GM19468 (cell line): ENCODE data around the gene NFS1.
"Not testable (repeated sequence)": the region's sequence is repeated elsewhere in the genome, so short reads cannot be mapped to it uniquely, and the experiment has no call there.

Source experiments
- ATAC-seq: cut with Tn5 transposase; IDR thresholded peaks from one replicate; pipeline ENCODE4 v1.9.1; 2021; ENCODE audit warnings: mild to moderate bottlenecking, moderate library complexity, moderate number of reproducible peaks; ENCODE audit not compliant: unreplicated experiment; ENCODE audit errors: extremely low read depth

The NFS1 gene

GRCh38 chr20:35710884-35711587 is 11.9 kb upstream of the NFS1 start:
- no peak for ATAC-seq

GRCh38 chr20:35710039-35710438 is 10.9 kb upstream of the NFS1 start:
- no peak for ATAC-seq

- ATAC-seq = no peak
Observed at GRCh38 chr20:35709259-35709658, 10.1 kb upstream of the NFS1 start.

GRCh38 chr20:35708502-35708901 is 9.3 kb upstream of the NFS1 start:
- ATAC-seq = no peak

- ATAC-seq = not testable (repeated sequence)
Observed at GRCh38 chr20:35706591-35707529, 7.7 kb upstream of the NFS1 start.

GRCh38 chr20:35705894-35706293 is 6.7 kb upstream of the NFS1 start:
- not testable (repeated sequence) for ATAC-seq

- no peak for ATAC-seq
Observed at GRCh38 chr20:35704514-35705261, 5.5 kb upstream of the NFS1 start.

GRCh38 chr20:35702824-35703695 is 3.9 kb upstream of the NFS1 start:
- no peak for ATAC-seq

- ATAC-seq = no peak
Observed at GRCh38 chr20:35702051-35702823, 3.1 kb upstream of the NFS1 start.

GRCh38 chr20:35700625-35701148 is 1.5 kb upstream of the NFS1 start:
- ATAC-seq = no peak

- ATAC-seq = no peak
Observed at GRCh38 chr20:35699957-35700624, 939 bp upstream of the NFS1 start.

- no peak for ATAC-seq
Observed at GRCh38 chr20:35698298-35699126, 640 bp downstream of the NFS1 start.

- ATAC-seq = no peak
Observed at GRCh38 chr20:35697696-35698297, 1.4 kb downstream of the NFS1 start.

- no peak for ATAC-seq
Observed at GRCh38 chr20:35695978-35696377, 3.2 kb downstream of the NFS1 start.

GRCh38 chr20:35695245-35695749 is 3.9 kb downstream of the NFS1 start:
- ATAC-seq = no peak

- ATAC-seq = no peak
Observed at GRCh38 chr20:35690265-35690664, 8.9 kb downstream of the NFS1 start.

GRCh38 chr20:35686872-35687271 is 12.3 kb downstream of the NFS1 start:
- not testable (repeated sequence) for ATAC-seq
